Glutamatergic neuron (in vitro differentiated cells): Measurements from ENCODE around the gene TBL1XR1. TPM values are rescaled to one million over a fixed set of nuclear protein-coding genes. Genes with fewer than 3 reads are reported as not detected.

ENCODE experiments used
- DNase-seq: peaks from one replicate; pipeline ENCODE4 v3.0.0; 2022
- H3K27ac Mint-ChIP-seq: one replicate; pipeline ENCODE4 v1.8.0; 2020; ENCODE audit warnings: mild to moderate bottlenecking, mixed read lengths, inconsistent platforms; ENCODE audit not compliant: unreplicated experiment
- H3K27me3 Mint-ChIP-seq: one replicate; pipeline ENCODE4 v1.8.0; 2020; ENCODE audit warnings: mild to moderate bottlenecking, moderate library complexity, mixed read lengths, inconsistent platforms; ENCODE audit not compliant: unreplicated experiment
- H3K36me3 Mint-ChIP-seq: one replicate; pipeline ENCODE4 v1.8.0; 2020; ENCODE audit warnings: mild to moderate bottlenecking, mixed read lengths, inconsistent platforms; ENCODE audit not compliant: unreplicated experiment
- H3K4me1 Mint-ChIP-seq: one replicate; pipeline ENCODE4 v1.8.0; 2020; ENCODE audit warnings: mild to moderate bottlenecking, low read depth, mixed read lengths, inconsistent platforms; ENCODE audit not compliant: unreplicated experiment
- H3K4me3 Mint-ChIP-seq: one replicate; pipeline ENCODE4 v1.8.0; 2020; ENCODE audit warnings: mild to moderate bottlenecking, mixed read lengths, inconsistent platforms; ENCODE audit not compliant: unreplicated experiment
- H3K9me3 Mint-ChIP-seq: one replicate; pipeline ENCODE4 v1.8.0; 2020; ENCODE audit warnings: mild to moderate bottlenecking, moderate library complexity, mixed read lengths, inconsistent platforms; ENCODE audit not compliant: unreplicated experiment
- total RNA-seq: library from RNA; stranded (reverse); fragmentation: NEBNext Ultra II Directional; extraction: Animal tissue kit (Norgen Biotek cat#: 25700); gene quantifications from one replicate; pipeline ENCODE4 v1.2.1, GENCODE V29; 2021; ENCODE audit not compliant: unreplicated experiment
- TF ChIP-seq, protein P1 (sequence below): fragments of 200-600 bp; sonication (generic); IDR thresholded peaks from one replicate; pipeline ENCODE4 v1.5.0; 2021; ENCODE audit not compliant: partially characterized antibody, unreplicated experiment

Gene TBL1XR1
- total RNA-seq, 1 donor from 2014 or later, result 101 TPM

DNA sequence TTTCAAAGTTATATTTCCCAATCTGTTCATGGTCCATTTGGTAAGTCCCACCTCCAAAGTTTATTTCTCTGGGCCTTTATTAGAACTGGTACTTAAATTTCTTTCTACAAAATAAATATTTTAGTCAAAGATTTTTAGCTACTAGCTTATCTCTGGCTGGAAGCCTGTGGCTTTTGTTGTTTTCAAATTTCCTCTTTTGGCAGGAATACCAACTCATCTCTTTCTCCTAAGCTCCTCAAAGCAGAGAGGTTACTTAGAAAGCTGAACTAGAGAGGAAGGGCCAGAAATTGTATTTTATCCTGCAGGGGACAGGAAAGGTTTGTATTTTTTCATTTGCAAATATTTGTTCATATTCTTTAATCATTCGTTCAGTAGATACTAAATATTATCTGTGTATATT is 227.8 kb downstream of the TBL1XR1 start:
- no peak for DNase-seq
- H3K27me3 Mint-ChIP-seq, result no peaks in the 10 kb centered on the region
- H3K4me3 Mint-ChIP-seq, result no peak overlapping the region
- TF ChIP-seq, protein P1, sequence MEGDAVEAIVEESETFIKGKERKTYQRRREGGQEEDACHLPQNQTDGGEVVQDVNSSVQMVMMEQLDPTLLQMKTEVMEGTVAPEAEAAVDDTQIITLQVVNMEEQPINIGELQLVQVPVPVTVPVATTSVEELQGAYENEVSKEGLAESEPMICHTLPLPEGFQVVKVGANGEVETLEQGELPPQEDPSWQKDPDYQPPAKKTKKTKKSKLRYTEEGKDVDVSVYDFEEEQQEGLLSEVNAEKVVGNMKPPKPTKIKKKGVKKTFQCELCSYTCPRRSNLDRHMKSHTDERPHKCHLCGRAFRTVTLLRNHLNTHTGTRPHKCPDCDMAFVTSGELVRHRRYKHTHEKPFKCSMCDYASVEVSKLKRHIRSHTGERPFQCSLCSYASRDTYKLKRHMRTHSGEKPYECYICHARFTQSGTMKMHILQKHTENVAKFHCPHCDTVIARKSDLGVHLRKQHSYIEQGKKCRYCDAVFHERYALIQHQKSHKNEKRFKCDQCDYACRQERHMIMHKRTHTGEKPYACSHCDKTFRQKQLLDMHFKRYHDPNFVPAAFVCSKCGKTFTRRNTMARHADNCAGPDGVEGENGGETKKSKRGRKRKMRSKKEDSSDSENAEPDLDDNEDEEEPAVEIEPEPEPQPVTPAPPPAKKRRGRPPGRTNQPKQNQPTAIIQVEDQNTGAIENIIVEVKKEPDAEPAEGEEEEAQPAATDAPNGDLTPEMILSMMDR, result no peak
- H3K27ac Mint-ChIP-seq, result no peak overlapping the region
- H3K9me3 Mint-ChIP-seq, result no peaks in the 10 kb centered on the region
- no peaks in the 10 kb centered on the region for H3K4me1 Mint-ChIP-seq
- H3K36me3 Mint-ChIP-seq, result no peaks in the 10 kb centered on the region
